ENCODE data around the gene CMTM2.

GRCh38 chr16:66562986-66563385 is 16.3 kb upstream of the CMTM2 start:
- TF ChIP-seq CTCF (conservative IDR thresholded peaks at IDR 0.05; ENCODE audit: low read length) (no peak), EZH2phosphoT487 (IDR thresholded peaks at IDR 0.05; ENCODE audit: borderline replicate concordance) (no peak)

All from Loucy (cell line).